Activated T-helper 1 cell treated with anti-CD3 and anti-CD28 coated beads, Interleukin-2, amount 50 U/mL, for 16 hours (primary cell): ENCODE measurements around the gene GALNT3.

Experiments used
- DNase-seq, 2 donors: peaks; one replicate each; pipeline ENCODE4 v3.0.0-alpha.2; 2020; ENCODE audit warnings: low read depth in 1 of 2, low spot score in 1 of 2

Gene GALNT3

GRCh38 chr2:165796819-165797530 lies 2.9 kb upstream of the GALNT3 start:
- DNase-seq, result no peak

- no peak for DNase-seq
Observed at GRCh38 chr2:165796129-165796528, 2.1 kb upstream of the GALNT3 start.

- no peak for DNase-seq
Observed at GRCh38 chr2:165795011-165795410, 964 bp upstream of the GALNT3 start.

DNA sequence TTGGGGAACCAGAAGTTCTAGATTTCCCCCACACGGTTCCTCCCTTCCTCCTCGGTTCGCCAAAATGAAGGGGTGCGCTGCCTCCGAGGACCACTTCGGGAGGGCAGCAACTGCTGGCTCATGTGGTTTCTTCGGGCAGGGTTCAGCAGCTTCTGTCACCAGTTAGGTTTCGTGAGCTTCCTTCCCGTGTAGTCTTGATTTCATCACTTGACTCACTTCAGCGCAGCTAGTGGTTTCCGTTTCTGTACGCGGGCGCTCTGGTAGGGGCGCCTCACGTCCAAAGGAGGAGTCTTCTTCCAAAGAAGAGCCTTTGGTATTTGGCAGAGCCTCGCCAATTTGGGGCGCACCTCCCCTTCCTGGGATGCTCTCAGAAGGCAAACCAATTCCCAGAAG lies 485 bp upstream of the GALNT3 start:
- peak in 1 of 2 donors; percentile 23 for DNase-seq

- no peak for DNase-seq
Observed at GRCh38 chr2:165793161-165793778, 777 bp downstream of the GALNT3 start.

DNA sequence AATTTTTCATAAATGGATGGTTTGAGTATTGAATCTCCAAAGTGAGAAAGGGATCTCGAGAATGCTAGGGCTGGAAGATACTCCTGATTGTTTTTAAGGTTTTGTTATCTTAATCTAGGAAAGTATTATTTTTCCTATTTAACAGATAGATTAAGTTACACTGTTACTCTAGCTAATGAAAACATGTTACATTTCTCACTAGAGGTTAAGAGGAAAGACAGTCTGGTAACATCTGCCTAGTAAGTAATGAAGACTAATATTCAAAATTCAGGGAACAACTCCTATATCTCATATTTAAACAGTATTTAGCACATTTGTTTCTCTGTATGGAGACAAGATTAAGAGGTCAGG lies 2.0 kb downstream of the GALNT3 start:
- DNase-seq, result no peak

DNA sequence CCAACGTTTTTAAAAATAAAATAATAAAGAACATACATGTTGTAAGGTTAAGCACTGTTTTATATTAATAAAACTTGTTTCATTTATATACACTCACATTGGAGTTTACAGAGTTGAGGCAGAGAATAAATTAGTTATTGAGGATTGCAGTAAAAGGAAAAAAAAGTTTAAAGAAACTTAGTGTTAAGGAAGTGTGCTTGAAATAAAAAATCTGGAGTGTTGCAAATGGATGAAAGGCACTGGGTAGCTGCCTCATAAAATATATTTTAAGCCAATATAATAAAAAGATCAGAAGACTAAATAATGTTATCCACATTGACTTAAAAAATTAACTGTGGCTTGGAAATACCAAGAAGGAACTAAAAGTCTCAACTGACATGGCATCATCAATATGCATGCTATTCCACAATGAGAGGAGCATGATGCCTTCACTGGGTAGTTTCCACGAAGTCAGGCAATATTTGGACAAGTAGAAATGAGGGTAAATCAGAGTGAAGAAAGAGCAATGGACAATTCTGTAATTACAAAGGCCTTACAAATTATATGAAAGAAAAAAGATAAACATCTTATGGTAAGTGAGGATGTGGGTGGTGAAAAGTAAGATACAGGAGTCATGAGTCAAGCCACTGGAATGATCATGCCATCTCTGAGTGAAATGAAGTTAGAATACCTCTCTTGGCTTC lies 2.5 kb downstream of the GALNT3 start:
- no peak for DNase-seq

DNA sequence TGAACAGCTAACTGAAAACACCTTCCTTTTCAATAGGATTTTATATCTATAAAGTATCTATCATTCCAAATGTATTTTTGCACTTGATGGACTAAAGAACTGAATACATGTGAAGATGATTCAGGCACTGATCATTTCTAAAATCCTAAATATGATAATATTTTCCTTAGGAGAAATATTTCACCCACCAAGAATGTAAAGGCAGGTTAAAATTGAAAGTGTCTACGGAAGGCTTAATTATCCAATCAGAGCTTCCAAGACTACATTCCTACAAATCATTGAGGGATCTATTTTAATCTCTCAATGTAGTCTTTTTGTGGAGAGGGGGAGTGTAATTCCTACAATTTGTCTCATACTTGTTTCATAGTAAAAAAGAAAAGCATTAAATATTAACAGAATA lies 3.6 kb downstream of the GALNT3 start:
- no peak for DNase-seq

DNA sequence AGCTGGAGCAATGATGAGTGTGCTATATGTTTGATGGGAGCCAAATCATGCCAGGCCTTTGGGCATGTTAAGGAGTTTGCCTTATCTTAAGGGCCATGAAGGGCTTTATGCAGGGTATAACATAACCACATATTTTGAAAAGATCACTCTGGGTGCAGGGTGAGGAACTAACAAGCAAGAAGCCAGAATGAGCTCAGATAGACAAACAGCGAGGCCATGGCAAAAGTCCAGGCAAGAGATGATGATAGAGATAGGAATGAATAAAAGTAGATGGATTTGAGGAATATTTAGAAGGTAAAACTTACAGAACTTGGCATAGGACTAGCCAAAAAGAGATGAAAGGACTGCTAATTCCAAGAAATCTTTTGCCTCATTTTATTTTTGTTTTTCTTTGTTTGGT lies 6.7 kb downstream of the GALNT3 start:
- no peak for DNase-seq

DNA sequence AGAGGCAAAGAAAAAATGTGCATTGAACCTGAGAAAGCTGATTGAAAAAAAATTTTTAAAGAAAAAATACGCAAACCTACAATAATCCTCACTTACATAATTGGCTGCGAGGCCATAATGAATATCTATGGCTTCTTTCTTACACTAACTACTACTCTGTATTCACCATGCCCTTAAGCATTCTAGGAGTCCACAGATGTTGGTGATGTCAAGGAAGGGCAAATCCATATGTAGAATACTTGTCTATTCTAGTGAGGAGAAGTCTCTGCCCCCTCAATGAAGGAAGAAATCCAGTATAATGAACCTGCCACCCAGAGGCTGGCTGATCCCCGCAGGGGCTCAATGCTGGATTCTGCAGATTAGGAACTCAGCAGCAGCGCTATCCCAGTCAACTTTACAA lies 14.3 kb downstream of the GALNT3 start:
- DNase-seq, result no peak

GRCh38 chr2:165778653-165779451 lies 15.2 kb downstream of the GALNT3 start:
- DNase-seq, result no peak

GRCh38 chr2:165778187-165778556 lies 15.9 kb downstream of the GALNT3 start:
- no peak for DNase-seq

DNA sequence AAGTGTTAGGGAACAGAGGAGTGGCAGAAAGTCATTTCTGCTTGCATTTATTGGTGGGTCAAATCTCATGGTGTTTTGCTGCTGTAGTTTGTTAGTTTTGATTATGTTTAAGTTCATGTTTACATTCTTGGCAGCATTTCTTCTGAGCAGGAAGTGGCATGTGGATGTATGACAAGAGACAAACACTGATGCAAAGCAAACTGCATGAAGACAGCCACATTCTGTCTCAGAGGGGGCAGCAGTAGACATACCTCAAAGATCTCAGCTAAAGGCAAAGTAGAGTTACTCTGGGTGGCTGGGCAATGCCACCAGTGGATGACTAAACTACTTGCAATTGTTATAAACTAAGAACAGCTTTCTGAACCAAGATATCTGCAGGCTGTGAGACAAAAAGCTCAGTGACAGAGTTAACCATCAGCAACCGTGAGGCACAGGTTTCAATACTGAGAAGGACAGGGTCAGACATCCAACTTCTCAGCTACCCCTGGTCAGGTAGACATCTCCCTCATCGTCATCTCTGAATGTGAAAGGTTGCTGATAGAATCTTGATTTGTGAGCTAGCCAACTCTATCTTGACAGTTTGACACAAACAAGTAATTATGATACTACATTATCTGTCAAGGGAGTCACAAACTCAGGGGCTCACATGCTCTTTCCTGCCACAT lies 16.4 kb downstream of the GALNT3 start:
- no peak for DNase-seq

- no peak for DNase-seq
Observed at GRCh38 chr2:165776796-165777195, 17.3 kb downstream of the GALNT3 start.

DNA sequence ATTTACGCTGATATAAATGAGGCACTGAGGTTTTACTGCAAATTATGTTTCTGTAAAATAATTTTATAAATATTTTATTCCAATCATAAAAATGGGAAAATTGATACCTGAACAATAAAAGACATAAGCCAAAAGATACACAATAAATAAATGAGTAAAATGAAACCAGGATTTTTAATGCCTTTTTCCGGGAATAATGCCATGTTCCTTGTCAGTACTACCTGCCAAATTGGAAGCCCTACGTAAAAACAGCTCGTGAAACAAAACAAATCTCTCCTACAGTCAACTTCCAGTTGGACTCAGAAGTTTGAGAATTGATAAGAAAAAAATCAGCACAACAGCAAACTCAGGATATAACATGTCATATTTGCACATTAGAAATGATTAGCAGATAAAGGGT lies 18.0 kb downstream of the GALNT3 start:
- DNase-seq, result no peak

DNA sequence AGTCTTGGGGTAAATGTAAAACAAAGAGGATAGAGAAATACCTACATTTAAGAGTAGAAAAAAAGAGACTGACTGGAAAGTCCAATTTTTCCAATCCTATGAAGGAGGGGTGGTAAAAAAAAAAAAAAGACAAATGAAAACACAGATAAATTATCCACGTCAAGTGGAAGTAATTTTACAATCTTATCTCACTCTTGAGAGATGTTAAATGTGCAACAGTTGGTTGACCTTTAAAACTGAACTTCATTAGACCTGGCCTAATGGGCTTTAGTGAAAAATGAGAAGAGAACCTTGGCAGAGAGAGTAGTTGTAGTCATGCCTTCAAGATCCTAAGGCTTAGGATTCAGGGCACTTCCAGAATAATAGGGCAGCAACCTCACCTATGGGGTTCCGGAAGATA lies 20.4 kb downstream of the GALNT3 start:
- no peak for DNase-seq

- no peak for DNase-seq
Observed at GRCh38 chr2:165772183-165772582, 21.9 kb downstream of the GALNT3 start.

GRCh38 chr2:165766326-165766927 lies 27.6 kb downstream of the GALNT3 start:
- DNase-seq, result no peak

DNA sequence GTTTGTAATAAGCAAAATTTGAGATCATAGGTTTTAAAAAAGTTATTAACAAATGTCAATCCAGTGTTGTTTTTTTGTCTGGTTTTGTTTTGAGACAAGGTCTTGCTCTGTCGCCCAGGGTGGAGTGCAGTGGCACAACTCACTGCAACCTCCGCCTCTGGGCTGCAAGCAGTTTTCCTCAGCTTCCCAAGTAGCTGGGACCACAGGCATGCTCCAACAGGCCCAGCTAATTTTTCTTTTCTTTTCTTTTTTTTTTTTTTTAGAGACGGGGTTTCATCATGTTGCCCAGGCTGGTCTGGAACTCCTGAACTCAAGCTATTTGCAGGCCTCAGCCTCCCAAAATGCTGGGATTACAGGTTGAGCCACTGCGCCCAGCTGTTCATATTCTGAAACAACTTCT lies 31.3 kb downstream of the GALNT3 start:
- DNase-seq, result no peak

DNA sequence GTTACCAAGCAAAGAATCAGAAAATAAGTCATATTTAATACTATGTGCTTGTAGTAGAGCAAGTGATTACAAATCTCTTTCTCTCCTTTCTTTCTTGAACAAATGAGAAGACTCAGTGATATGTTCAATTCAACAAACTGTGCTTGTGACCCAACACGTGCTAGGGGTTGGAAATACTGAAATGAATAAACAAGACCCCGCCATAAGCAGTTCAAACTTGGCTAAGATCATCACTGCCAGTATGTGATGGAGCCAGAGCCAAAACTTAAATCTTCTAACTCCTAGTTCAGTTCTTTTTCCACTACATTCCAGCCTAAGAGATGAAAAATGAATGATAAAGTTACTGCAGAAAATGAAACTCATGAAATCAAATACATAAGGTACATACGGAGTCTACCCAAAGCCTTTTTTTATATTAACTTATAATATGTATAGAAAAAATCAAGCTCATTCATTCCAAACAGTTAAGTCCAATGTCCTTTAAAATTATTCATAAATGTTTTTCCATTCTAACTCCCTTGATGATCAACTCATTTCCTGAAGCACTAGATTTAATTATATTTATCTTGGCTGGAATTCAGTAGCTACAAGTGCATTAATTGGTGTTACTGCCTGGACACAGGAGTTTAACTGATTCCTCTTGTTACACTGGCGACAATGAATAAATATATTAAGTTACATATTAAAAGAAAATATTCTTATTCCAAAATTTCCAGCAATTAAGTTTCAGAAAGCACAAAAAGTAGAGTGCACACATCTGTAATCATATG lies 36.0 kb downstream of the GALNT3 start:
- no peak for DNase-seq
